Neural cell (in vitro differentiated cells): ENCODE data around the gene FABP7. TPM values are rescaled to one million over a fixed set of nuclear protein-coding genes. Genes with fewer than 3 reads are reported as not detected.

ENCODE experiments used
- H2AFZ ChIP-seq: fragments of 200-600, 300-800 bp; sonication (generic), shearing (Covaris generic); 2 replicates; pipeline ENCODE4 v1.6.0; 2014; ENCODE audit warnings: low read depth, mild to moderate bottlenecking, antibody characterized with exemption, low read length, moderate library complexity
- H3F3A ChIP-seq: fragments of 200-600 bp; shearing (Covaris generic); 2 replicates; pipeline ENCODE4 v1.6.1; 2016; ENCODE audit warnings: mild to moderate bottlenecking, moderate library complexity, mixed read lengths, antibody characterized with exemption, low read length; ENCODE audit not compliant: insufficient read depth, poor library complexity, severe bottlenecking
- H3K27ac ChIP-seq: fragments of 200-600, 300-800 bp; sonication (generic), shearing (Covaris generic); 2 replicates; pipeline ENCODE4 v1.5.1; 2014; ENCODE audit warnings: mild to moderate bottlenecking, low read length, moderate library complexity
- H3K27me3 ChIP-seq: fragments of 300-800, 200-600 bp; sonication (generic), shearing (Covaris generic); 2 replicates; pipeline ENCODE4 v1.6.0; 2014; ENCODE audit warnings: mild to moderate bottlenecking, low read depth, low read length, moderate library complexity; ENCODE audit not compliant: insufficient read depth
- H3K36me3 ChIP-seq: fragments of 300-800, 200-600 bp; sonication (generic), shearing (Covaris generic); 2 replicates; pipeline ENCODE4 v1.5.1; 2014; ENCODE audit warnings: mild to moderate bottlenecking, antibody characterized with exemption, low read length, moderate library complexity; ENCODE audit not compliant: insufficient read depth
- H3K4me2 ChIP-seq: fragments of 300-800, 200-600 bp; sonication (generic), shearing (Covaris generic); 2 replicates; pipeline ENCODE4 v1.6.0; 2014; ENCODE audit warnings: mild to moderate bottlenecking, low read length
- H3K4me3 ChIP-seq: fragments of 300-800, 200-600 bp; sonication (generic), shearing (Covaris generic); 2 replicates; pipeline ENCODE4 v1.5.1; 2014; ENCODE audit warnings: mild to moderate bottlenecking, low read length, moderate library complexity
- H3K79me2 ChIP-seq: fragments of 200-600 bp; shearing (Covaris generic); replicated peaks from 2 replicates; pipeline ENCODE4 v1.6.0; 2014; ENCODE audit warnings: mild to moderate bottlenecking, low read length, moderate library complexity; ENCODE audit not compliant: insufficient read depth
- H3K9ac ChIP-seq: fragments of 300-800, 200-600 bp; sonication (generic), shearing (Covaris generic); 2 replicates; pipeline ENCODE4 v1.6.1; 2016; ENCODE audit warnings: mild to moderate bottlenecking, low read length, mixed read lengths
- H3K9me2 ChIP-seq: fragments of 200-600 bp; shearing (Covaris generic); 2 replicates; pipeline ENCODE4 v1.6.1; 2016; ENCODE audit warnings: mild to moderate bottlenecking, low read length, mixed read lengths; ENCODE audit not compliant: insufficient read depth
- H3K9me3 ChIP-seq: fragments of 200-600, 300-800 bp; sonication (generic), shearing (Covaris generic); 2 replicates; pipeline ENCODE4 v1.6.1; 2016; ENCODE audit warnings: mild to moderate bottlenecking, mixed run types, low read length, moderate library complexity, mixed read lengths
- H4K20me1 ChIP-seq: fragments of 200-600 bp; shearing (Covaris generic); 2 replicates; pipeline ENCODE4 v1.6.1; 2016; ENCODE audit warnings: mild to moderate bottlenecking, mixed run types; ENCODE audit not compliant: insufficient read depth
- EZH2 ChIP-seq: fragments of 200-600, 300-800 bp; shearing (Covaris generic), sonication (generic); IDR thresholded peaks from 2 replicates; pipeline ENCODE4 v1.6.1; 2014; ENCODE audit warnings: antibody characterized with exemption, low read length, borderline replicate concordance, mild to moderate bottlenecking; ENCODE audit not compliant: insufficient read depth, poor library complexity, severe bottlenecking
- MXI1 ChIP-seq: fragments of 450-650 bp; conservative IDR thresholded peaks from 2 replicates; pipeline ENCODE4 v1.6.1; 2014; ENCODE audit warnings: antibody characterized with exemption, mild to moderate bottlenecking; ENCODE audit not compliant: poor library complexity, severe bottlenecking
- POLR2AphosphoS5 ChIP-seq: IDR thresholded peaks from 2 replicates; pipeline ENCODE4 v1.6.1; 2012
- RAD21 ChIP-seq: fragments of 450-650 bp; conservative IDR thresholded peaks from 2 replicates; pipeline ENCODE4 v1.6.1; 2014; ENCODE audit warnings: antibody characterized with exemption, mild to moderate bottlenecking, moderate library complexity
- SMC3 ChIP-seq: fragments of 450-650 bp; conservative IDR thresholded peaks from 2 replicates; pipeline ENCODE4 v1.6.1; 2014; ENCODE audit warnings: antibody characterized with exemption, mild to moderate bottlenecking, moderate library complexity; ENCODE audit not compliant: poor library complexity
- TAF1 ChIP-seq: IDR thresholded peaks from 2 replicates; pipeline ENCODE4 v1.6.1; 2012; ENCODE audit warnings: low read depth
- polyA plus RNA-seq: library from polyadenylated mRNA; depleted of rRNA; stranded (reverse); fragments of >200 nt; gene quantifications from 2 replicates; pipeline ENCODE4 v1.2.3, GENCODE V29; 2014
- TF ChIP-seq, protein P1 (sequence below): fragments of 450-650 bp; IDR thresholded peaks from 2 replicates; pipeline ENCODE4 v1.5.1; 2014; ENCODE audit warnings: antibody characterized with exemption, mild to moderate bottlenecking, moderate library complexity; ENCODE audit not compliant: poor library complexity, severe bottlenecking
- TF ChIP-seq, protein P2 (sequence below): IDR thresholded peaks from 2 replicates; pipeline ENCODE4 v1.6.1; 2012; ENCODE audit warnings: borderline replicate concordance

Gene FABP7
- polyA plus RNA-seq, 1 donor from 2014 or later: 37.2 TPM

DNA sequence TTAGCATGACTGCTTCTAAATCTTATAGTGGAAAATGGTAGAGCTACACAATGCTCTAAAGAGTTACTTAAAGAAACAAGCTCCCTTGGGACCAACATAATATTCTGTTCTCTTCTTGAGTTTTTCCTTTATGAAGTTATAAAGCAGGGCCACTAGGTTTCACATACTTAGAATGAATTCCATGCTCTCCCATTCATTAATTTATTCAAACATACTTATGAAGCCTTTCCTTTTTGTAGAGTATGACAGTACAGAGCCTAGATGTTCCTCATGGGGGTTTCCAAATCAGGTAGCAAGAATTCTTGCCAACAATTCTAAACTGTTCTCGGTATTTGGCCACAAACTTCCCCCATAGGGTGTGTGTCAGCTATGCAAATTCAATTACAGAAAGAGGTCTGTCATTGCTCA lies 20.6 kb upstream of the FABP7 start:
- no peaks in the 10 kb centered on the region for H3K79me2 ChIP-seq

DNA sequence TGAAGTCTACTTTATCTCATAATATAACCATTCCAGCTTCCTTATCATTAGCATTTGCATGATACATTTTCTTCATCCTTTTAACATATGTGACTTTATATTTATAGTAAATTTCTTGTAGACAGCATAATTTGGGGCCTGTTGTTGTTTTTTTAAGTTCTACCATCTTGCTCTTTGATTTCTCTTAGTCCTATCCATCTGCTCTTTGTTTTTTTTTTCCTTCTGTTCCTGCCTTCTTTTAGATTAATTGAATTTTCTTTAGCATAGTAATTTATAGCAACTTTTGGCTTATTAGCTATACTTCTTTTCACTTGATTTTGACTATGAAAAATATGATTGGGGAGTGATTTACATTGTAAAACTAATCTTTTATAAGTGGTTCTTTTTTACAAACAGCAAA lies 19.2 kb upstream of the FABP7 start:
- Histone ChIP-seq H3K79me2 (no peaks in the 10 kb centered on the region), H4K20me1 (no peaks in the 10 kb centered on the region), H3K9me3 (no peaks in the 10 kb centered on the region), H3K9me2 (no peaks in the 10 kb centered on the region), H3K27ac (no peak overlapping the region), H3K4me2 (no peak overlapping the region), H3K36me3 (no peaks in the 10 kb centered on the region), H3K4me3 (no peak overlapping the region), H2AFZ (no peak overlapping the region), H3F3A (no peaks in the 10 kb centered on the region), H3K9ac (no peak overlapping the region), H3K27me3 (no peaks in the 10 kb centered on the region)
- TF ChIP-seq POLR2AphosphoS5: no peak
- TF ChIP-seq, protein P1, sequence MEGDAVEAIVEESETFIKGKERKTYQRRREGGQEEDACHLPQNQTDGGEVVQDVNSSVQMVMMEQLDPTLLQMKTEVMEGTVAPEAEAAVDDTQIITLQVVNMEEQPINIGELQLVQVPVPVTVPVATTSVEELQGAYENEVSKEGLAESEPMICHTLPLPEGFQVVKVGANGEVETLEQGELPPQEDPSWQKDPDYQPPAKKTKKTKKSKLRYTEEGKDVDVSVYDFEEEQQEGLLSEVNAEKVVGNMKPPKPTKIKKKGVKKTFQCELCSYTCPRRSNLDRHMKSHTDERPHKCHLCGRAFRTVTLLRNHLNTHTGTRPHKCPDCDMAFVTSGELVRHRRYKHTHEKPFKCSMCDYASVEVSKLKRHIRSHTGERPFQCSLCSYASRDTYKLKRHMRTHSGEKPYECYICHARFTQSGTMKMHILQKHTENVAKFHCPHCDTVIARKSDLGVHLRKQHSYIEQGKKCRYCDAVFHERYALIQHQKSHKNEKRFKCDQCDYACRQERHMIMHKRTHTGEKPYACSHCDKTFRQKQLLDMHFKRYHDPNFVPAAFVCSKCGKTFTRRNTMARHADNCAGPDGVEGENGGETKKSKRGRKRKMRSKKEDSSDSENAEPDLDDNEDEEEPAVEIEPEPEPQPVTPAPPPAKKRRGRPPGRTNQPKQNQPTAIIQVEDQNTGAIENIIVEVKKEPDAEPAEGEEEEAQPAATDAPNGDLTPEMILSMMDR: no peak
- TF ChIP-seq MXI1: no peak
- no peak for TF ChIP-seq EZH2
- TF ChIP-seq TAF1: no peak
- TF ChIP-seq, protein P2, sequence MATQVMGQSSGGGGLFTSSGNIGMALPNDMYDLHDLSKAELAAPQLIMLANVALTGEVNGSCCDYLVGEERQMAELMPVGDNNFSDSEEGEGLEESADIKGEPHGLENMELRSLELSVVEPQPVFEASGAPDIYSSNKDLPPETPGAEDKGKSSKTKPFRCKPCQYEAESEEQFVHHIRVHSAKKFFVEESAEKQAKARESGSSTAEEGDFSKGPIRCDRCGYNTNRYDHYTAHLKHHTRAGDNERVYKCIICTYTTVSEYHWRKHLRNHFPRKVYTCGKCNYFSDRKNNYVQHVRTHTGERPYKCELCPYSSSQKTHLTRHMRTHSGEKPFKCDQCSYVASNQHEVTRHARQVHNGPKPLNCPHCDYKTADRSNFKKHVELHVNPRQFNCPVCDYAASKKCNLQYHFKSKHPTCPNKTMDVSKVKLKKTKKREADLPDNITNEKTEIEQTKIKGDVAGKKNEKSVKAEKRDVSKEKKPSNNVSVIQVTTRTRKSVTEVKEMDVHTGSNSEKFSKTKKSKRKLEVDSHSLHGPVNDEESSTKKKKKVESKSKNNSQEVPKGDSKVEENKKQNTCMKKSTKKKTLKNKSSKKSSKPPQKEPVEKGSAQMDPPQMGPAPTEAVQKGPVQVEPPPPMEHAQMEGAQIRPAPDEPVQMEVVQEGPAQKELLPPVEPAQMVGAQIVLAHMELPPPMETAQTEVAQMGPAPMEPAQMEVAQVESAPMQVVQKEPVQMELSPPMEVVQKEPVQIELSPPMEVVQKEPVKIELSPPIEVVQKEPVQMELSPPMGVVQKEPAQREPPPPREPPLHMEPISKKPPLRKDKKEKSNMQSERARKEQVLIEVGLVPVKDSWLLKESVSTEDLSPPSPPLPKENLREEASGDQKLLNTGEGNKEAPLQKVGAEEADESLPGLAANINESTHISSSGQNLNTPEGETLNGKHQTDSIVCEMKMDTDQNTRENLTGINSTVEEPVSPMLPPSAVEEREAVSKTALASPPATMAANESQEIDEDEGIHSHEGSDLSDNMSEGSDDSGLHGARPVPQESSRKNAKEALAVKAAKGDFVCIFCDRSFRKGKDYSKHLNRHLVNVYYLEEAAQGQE: no peak
- TF ChIP-seq SMC3: no peak
- TF ChIP-seq RAD21: no peak

More for the DNA sequence above, 20.6 kb upstream of the FABP7 start:
- Histone ChIP-seq H3K27me3 (no peaks in the 10 kb centered on the region), H3K9me2 (no peaks in the 10 kb centered on the region), H4K20me1 (no peaks in the 10 kb centered on the region), H3K4me3 (no peak overlapping the region), H3K9ac (no peak overlapping the region), H3K36me3 (no peaks in the 10 kb centered on the region), H2AFZ (no peak overlapping the region), H3K27ac (no peak overlapping the region), H3K9me3 (no peaks in the 10 kb centered on the region), H3F3A (no peaks in the 10 kb centered on the region), H3K4me2 (no peak overlapping the region)
- TF ChIP-seq, protein P1: no peak
- TF ChIP-seq, protein P2: no peak
